HL-60 (cell line): Measurements from ENCODE around the gene UTP20.

Source experiments
- DNase-seq, 2 experiments: peaks; one replicate each; pipeline ENCODE4 v3.0.0-alpha.2; 2010 to 2020; ENCODE audit warnings: low read depth in 1 of 2, low spot score in 1 of 2
- H3K27ac ChIP-seq: fragments of 250-450 bp; sonication (Bioruptor Pico); replicated peaks from 2 replicates; pipeline ENCODE4 v1.5.1; 2020; ENCODE audit warnings: mild to moderate bottlenecking, moderate library complexity
- H3K27me3 ChIP-seq: fragments of 250-450 bp; sonication (Bioruptor Pico); 2 replicates; pipeline ENCODE4 v1.5.1; 2021; ENCODE audit warnings: mild to moderate bottlenecking, moderate library complexity; ENCODE audit not compliant: insufficient read depth, poor library complexity, severe bottlenecking
- H3K4me3 ChIP-seq: replicated peaks from 2 replicates; pipeline ENCODE4 v1.5.1; 2011; ENCODE audit warnings: mild to moderate bottlenecking, control low read depth, low read length; ENCODE audit not compliant: insufficient read depth
- CTCF ChIP-seq: IDR thresholded peaks from one replicate; pipeline ENCODE4 v1.5.1; 2011; ENCODE audit warnings: low read length, control low read depth, inconsistent platforms; ENCODE audit not compliant: insufficient read depth
- GABPA ChIP-seq: IDR thresholded peaks from 2 replicates; pipeline ENCODE4 v1.6.1; 2012; ENCODE audit warnings: low read depth
- POLR2AphosphoS5 ChIP-seq: IDR thresholded peaks from 2 replicates; pipeline ENCODE4 v1.6.1; 2012; ENCODE audit warnings: low read depth
- REST ChIP-seq: IDR thresholded peaks from 2 replicates; pipeline ENCODE4 v1.6.1; 2012; ENCODE audit warnings: low read depth; ENCODE audit not compliant: insufficient replicate concordance
- SPI1 ChIP-seq: IDR thresholded peaks from 2 replicates; pipeline ENCODE4 v1.6.1; 2012; ENCODE audit warnings: low read depth, mild to moderate bottlenecking, borderline replicate concordance

UTP20 gene

GRCh38 chr12:101298426-101298825 is 18.5 kb downstream of the UTP20 start:
- H3K27me3 ChIP-seq, result no peaks in the 10 kb centered on the region
- TF ChIP-seq GABPA, result no peak
- no peak for TF ChIP-seq REST
- TF ChIP-seq CTCF, result no peak
- TF ChIP-seq SPI1, result no peak
- TF ChIP-seq POLR2AphosphoS5, result no peak
- H3K27ac ChIP-seq, result no peak overlapping the region
- DNase-seq, result no peak
- H3K4me3 ChIP-seq, result no peak overlapping the region

DNA sequence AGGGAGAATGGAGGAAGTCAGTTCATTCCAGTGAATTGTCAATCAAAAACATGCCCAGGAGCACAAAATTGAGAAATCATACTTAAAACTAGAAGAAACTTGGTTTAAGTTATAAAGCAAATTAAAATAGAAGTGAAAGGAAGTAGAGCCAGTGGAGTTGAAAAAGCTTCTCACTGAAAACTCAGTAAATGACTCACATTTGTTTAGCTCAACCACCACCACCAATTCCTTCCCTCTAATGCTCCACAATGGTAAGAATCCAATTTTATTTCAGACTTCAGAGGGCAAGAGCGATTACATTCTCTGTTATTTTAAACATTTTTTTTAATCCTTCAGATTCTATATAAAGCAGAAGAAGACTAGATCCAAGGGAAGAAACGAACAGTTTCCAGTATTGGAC is 19.4 kb downstream of the UTP20 start:
- Histone ChIP-seq H3K4me3 (no peak overlapping the region), H3K27ac (no peak overlapping the region), H3K27me3 (no peaks in the 10 kb centered on the region)
- no peak for TF ChIP-seq GABPA
- DNase-seq, result no peak

GRCh38 chr12:101299931-101300330 is 20.0 kb downstream of the UTP20 start:
- no peak for DNase-seq
- Histone ChIP-seq H3K4me3 (no peak overlapping the region), H3K27ac (no peak overlapping the region), H3K27me3 (no peaks in the 10 kb centered on the region)
- TF ChIP-seq CTCF (no peak), REST (no peak), SPI1 (no peak), GABPA (no peak), POLR2AphosphoS5 (no peak)

- Histone ChIP-seq H3K27me3 (no peaks in the 10 kb centered on the region), H3K4me3 (no peak overlapping the region), H3K27ac (no peak overlapping the region)
- no peak for DNase-seq
- TF ChIP-seq SPI1 (no peak), GABPA (no peak), CTCF (no peak), REST (no peak), POLR2AphosphoS5 (no peak)
These were observed 22.8 kb downstream of the UTP20 start for GRCh38 chr12:101302741-101303140.
